ENCODE results near the gene ACLY.

ACLY gene

DNA sequence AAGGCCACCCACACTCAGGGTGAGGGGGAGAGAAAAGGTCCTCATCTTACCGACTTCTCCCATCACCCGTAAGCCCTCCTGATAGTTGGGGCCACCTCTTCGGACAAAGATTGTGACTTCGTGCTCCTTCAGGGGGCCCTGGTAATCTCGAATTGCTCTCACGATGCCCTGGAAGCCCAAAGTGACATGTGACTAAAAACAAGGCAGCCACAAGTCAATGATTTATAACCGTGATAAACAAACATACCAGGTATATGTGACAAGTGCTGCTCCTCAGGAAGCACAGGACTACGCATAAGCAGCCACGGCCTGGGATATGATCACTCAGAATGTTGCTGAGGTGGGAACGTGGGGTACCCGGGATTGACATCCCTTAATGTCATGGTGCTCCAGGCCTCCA lies 17.1 kb downstream of the ACLY start:
- no peak overlapping the region for H3K4me3 ChIP-seq (ENCODE audit: low read length)
- TF ChIP-seq, protein P1, sequence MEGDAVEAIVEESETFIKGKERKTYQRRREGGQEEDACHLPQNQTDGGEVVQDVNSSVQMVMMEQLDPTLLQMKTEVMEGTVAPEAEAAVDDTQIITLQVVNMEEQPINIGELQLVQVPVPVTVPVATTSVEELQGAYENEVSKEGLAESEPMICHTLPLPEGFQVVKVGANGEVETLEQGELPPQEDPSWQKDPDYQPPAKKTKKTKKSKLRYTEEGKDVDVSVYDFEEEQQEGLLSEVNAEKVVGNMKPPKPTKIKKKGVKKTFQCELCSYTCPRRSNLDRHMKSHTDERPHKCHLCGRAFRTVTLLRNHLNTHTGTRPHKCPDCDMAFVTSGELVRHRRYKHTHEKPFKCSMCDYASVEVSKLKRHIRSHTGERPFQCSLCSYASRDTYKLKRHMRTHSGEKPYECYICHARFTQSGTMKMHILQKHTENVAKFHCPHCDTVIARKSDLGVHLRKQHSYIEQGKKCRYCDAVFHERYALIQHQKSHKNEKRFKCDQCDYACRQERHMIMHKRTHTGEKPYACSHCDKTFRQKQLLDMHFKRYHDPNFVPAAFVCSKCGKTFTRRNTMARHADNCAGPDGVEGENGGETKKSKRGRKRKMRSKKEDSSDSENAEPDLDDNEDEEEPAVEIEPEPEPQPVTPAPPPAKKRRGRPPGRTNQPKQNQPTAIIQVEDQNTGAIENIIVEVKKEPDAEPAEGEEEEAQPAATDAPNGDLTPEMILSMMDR (conservative IDR thresholded peaks at IDR 0.05; ENCODE audit: low read depth, low read length), result no peak
- DNase-seq (ENCODE audit: low read depth), result no peak

DNA sequence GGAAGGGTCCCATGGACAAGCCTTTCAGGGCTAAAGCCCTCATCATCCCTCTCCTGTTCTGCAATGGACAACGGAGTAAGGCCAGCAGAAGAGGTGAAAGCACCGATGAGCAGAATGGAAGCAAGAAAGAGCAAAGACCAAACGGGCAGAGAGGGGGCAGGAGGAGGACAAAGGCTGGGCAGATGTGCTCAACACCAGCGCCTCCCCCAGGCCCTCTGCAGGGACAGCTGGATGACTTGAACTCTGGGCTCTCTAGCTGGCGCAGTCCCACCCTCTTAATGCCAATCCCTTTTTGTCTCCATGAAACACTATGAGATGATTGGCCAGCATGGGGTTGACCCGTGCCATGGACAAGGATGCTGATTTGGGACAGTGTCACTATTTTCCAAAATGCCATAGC lies 22.0 kb downstream of the ACLY start:
- no peak for DNase-seq (ENCODE audit: low read depth)
- H3K4me3 ChIP-seq (ENCODE audit: low read length), result no peak overlapping the region
- TF ChIP-seq, protein P1 (conservative IDR thresholded peaks at IDR 0.05; ENCODE audit: low read depth, low read length), result peak; percentile 3

- DNase-seq (ENCODE audit: low read depth), result no peak
- TF ChIP-seq, protein P1 (conservative IDR thresholded peaks at IDR 0.05; ENCODE audit: low read depth, low read length), result no peak
- no peak overlapping the region for H3K4me3 ChIP-seq (ENCODE audit: low read length)
Observed at GRCh38 chr17:41895617-41896016, 23.1 kb downstream of the ACLY start.

- TF ChIP-seq, protein P1 (conservative IDR thresholded peaks at IDR 0.05; ENCODE audit: low read depth, low read length), result no peak
- no peak for DNase-seq (ENCODE audit: low read depth)
- no peak overlapping the region for H3K4me3 ChIP-seq (ENCODE audit: low read length)
Observed at GRCh38 chr17:41894791-41895331, 23.9 kb downstream of the ACLY start.

- H3K4me3 ChIP-seq (ENCODE audit: low read length), result no peak overlapping the region
- no peak for DNase-seq (ENCODE audit: low read depth)
- TF ChIP-seq, protein P1 (conservative IDR thresholded peaks at IDR 0.05; ENCODE audit: low read depth, low read length), result no peak
Observed at GRCh38 chr17:41893384-41893783, 25.4 kb downstream of the ACLY start.

DNA sequence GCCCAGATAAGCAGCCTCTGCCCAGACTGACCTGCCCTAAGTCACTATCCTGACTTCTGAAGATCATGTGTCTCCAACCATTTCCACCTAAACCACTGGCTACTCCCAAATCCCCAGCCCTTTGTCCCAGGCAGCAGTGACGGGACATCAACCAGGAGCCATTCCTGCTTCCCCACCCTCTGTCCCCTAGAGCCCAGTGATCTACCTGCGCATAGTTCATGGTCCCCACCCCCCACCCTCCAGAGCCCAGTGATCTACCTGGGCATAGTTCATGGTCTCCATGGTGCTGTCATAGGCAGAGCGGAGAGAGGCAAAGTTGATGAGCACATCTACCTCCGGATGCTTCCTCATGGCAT lies 26.8 kb downstream of the ACLY start:
- DNase-seq (ENCODE audit: low read depth), result no peak
- TF ChIP-seq, protein P1 (conservative IDR thresholded peaks at IDR 0.05; ENCODE audit: low read depth, low read length), result no peak
- H3K4me3 ChIP-seq (ENCODE audit: low read length), result no peak overlapping the region

DNA sequence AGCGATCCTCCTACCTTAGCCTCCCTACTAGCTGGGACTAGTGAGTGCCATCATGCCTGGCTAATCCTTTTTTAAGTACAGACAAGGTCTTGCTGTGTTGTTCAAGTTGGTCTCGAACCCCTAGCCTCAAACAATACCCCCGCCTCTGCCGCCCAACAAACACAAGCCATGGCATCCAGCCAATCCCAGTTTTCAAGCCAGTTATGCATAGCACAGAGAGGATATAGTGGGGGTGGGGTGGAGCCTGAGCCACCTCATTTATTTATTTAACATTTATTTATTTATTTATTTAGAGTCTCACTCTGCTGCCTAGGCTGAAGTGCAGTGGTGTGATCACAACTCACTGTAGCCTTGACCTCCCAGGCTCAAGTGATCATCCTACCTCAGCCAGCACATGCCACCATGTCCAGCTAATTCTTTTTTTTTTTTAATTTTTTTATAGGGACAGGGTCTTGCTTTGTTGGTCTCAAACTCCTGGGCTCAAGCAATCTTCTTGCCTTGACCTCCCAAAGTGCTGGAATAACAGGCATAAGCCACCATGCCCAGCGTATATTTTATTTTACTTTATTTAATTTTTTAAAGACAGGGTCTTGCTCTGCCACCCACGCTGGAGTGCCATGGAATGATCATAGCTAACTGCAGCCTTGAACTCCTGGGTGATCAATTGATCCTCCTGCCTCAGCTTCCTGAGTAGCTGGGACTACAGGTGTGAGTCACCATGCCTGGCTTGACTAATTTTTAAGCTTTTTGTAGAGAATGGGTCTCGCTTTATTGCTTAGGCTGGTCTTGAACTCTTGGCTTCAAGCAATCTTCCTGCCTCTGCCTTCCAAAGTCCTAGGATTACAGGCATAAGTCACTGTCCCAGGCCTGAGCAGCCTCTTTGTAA lies 27.4 kb downstream of the ACLY start:
- DNase-seq (ENCODE audit: low read depth), result no peak

More for the DNA sequence above, 27.4 kb downstream of the ACLY start:
- TF ChIP-seq, protein P1 (conservative IDR thresholded peaks at IDR 0.05; ENCODE audit: low read depth, low read length), result no peak
- H3K4me3 ChIP-seq (ENCODE audit: low read length), result no peak overlapping the region

Data from retinal pigment epithelial cell (primary cell).